GM12801 (cell line): ENCODE results near the gene SDR9C7.

Source experiments
- CTCF ChIP-seq: IDR thresholded peaks from one replicate; pipeline ENCODE4 v1.5.1; 2011; ENCODE audit warnings: control low read depth; ENCODE audit not compliant: insufficient read length; ENCODE audit errors: extremely low read depth

Gene SDR9C7

GRCh38 chr12:56903374-56903773 is 30.8 kb downstream of the SDR9C7 start:
- no peak for TF ChIP-seq CTCF

- TF ChIP-seq CTCF = no peak
Observed at GRCh38 chr12:56900583-56900982, 33.6 kb downstream of the SDR9C7 start.

DNA sequence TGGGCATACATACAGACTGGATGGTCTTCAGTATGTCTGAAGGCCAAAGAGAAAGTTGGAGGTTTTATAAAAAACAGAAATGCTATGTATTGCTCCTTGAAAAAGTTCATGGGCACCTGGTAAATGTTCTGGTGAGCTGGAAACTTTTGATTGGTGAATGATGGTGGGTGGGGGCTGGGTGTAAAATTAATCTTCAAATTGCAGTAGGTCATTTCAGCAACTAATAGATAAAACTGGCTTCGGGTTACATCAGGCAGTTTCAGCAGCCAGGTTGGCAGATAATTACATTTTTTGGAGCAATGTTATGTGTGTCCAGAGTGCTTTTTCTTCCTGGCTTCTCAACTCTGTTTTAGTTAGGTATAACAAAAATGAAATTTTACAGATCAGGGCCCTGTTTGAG is 35.3 kb downstream of the SDR9C7 start:
- TF ChIP-seq CTCF = no peak

GRCh38 chr12:56897844-56898361 is 36.3 kb downstream of the SDR9C7 start:
- TF ChIP-seq CTCF = no peak

DNA sequence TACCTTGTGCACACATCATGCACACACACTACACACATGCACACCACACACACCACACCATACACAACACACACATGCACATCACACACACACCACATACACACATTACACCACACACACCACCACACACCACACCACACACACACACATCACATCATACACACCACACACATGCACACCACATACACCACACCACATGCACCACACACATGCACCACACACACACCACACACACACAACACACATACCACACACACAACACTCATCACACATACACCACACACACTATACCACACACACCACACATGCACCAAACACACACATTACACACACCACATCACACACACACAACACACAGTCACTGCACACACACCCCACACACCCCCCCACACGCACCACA is 38.1 kb downstream of the SDR9C7 start:
- no peak for TF ChIP-seq CTCF

DNA sequence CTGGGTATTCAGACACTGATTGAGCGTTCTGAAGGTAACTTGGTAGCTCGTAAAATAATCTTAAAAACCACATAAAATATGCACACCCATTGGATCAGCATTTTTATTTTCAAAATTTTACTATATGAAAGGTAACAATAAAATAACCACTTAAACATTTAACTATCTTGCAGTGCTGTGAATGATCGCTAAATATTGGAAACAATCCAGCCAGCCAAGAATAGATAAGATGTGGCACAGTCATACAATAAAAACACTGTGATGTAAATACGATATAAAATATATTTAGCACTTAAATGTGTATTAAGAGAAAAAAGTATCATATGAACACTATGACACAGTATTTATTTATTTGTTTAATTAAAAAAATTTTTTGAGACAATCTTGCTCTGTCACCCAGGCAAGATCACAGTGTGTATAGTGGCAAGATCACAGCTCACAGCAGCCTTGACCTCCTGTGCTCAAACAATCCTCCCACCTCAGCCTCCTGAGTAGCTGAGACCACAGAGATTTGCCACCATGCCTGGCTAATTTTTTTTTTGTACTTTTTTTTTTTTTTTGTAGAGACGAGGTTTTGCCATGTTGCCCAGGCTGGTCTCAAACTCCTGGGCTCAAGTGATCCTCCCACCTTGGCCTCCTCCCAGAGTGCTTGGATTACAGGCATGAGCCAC is 39.4 kb downstream of the SDR9C7 start:
- TF ChIP-seq CTCF = no peak

DNA sequence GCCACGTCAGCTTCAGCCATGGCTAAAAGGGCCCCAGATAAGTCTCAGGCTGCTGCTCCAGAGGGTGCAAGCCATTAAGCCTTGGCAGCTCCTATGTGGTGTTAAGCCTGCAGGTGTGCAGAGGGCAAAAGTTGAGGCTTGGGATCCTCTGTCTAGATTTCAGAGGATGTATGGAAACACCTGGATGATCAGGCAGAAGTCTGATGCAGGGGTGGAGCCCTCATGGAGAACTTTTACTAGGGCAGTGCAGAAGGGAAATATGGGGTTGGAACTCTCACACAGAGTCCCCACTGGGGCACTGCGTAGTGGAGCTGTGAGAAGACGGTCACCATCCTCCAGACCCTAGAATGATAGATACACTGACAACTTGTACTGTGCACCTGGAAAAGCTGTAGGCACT is 47.9 kb downstream of the SDR9C7 start:
- TF ChIP-seq CTCF = no peak
